KBM-7 (cell line): ENCODE measurements around the gene ZNF474.

Experiments used
- DNase-seq: peaks from one replicate; pipeline ENCODE4 v3.0.0-alpha.2; 2015
- in situ Hi-C: fragments of 300-500 bp; cut with MboI; formaldehyde crosslinking; loops from 2 replicates; pipeline ENCODE4 v1.14.3; 2020; ENCODE audit warnings: low sequenced_read_pairs, low pct_unique_long_range_greater_than_20kb, mixed read lengths

ZNF474 gene

DNA sequence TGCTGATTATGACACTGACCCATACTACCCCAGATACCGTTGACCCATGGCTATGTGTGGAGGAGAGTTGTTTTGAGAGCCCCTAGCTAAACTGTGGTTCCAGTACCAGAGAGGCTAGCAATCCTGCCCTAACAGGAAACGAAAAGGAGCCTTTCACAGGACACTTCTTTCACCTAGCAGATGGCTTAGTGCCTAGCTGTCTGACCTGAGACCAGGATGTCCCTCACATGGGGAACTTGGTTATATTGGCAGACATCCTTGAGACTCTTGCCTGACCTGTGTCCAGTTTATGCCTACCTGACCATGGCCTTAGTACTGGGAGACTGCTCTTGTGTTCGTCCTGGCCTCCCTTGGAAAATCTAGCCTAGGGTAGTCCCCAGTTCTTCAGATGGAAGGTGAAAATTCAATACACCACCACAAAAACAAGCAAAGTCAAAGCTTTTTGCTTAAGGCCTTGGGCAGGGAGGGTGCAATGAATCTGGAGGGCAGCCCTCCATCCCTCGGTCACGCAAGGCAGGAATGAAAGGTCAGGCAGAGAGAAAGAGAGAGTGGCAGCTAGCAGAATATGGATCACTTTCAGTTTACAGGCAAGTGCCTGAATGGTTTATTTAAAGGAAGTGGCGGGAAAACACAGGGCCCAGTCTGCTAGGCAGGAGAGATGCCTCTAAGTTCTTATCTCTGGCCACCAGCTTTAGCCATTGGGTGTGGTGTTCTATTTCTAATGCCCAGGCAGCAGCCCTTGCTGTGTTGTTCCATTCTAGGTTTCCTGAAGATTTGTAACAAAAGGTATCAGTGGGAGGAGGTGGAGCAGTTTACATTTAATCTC is 16.4 kb upstream of the ZNF474 start:
- DNase-seq: no peak
- in situ Hi-C loops: no loop called here

DNA sequence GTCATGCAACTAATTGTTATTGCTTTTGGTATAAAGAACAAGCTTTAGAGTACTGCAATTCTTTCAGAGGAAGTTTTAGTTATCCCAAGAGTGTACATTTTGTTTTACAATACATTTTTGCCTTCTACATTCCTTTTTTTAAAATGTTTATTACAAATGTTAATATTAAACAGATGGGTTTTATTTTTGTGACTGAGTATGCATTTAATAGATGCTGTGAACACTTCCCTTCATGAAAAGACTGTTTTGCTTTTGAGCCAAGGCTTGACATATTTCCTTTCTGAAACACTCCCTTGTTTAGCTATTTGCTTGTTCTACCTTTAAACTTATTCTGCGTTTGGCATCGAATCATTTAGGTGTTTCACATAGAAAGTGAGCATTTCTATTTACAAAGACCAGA is 14.8 kb upstream of the ZNF474 start:
- DNase-seq: no peak
- in situ Hi-C loops: no loop called here

DNA sequence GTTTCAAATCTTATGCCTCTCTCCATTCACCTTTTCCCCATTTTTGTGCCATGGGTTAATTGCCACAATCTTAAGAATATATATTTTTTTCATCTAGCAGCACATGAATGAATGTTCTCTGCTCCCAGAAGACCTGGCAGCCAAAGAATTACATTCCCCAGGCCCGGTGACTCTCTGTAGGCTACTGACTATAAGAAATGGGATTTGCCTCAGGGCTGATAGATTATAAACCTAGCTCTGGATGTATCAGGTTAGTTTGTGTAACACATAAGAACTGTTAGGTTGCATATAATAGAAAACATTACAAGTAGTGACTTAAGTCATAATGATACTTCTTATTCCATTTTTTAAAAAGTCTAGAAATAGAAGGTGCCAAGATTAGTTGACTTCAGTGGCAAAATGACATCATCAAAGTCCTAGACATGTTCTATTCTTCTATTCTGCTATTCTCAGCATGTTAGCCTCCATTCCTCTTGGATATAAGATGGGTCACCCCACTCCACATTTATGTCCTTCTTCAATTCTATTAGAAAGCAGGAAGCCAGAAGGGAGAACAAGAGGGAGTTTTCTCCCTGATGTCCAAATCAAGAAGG is 10.9 kb upstream of the ZNF474 start:
- in situ Hi-C loops: no loop called here
- no peak for DNase-seq

DNA sequence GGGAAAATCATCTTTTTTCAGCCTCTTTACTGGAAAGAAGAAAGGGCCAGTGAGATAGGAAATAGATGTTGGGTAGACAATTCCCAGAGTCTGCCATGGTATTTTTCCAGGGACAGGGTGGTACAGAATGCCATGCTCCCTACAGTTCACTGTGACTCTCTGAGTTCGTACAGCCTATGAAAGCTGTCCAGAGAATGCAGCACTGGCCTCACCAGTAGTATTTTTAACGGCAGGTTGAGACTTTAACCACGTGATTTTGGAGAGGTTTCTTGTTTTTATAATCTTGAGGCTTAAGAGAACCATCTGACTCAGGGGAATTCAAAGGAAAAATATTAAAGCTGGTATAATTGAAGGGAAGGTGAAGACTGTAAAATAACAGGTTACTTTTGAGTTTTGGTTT is 10.1 kb upstream of the ZNF474 start:
- no peak for DNase-seq
- in situ Hi-C loops: no loop called here

DNA sequence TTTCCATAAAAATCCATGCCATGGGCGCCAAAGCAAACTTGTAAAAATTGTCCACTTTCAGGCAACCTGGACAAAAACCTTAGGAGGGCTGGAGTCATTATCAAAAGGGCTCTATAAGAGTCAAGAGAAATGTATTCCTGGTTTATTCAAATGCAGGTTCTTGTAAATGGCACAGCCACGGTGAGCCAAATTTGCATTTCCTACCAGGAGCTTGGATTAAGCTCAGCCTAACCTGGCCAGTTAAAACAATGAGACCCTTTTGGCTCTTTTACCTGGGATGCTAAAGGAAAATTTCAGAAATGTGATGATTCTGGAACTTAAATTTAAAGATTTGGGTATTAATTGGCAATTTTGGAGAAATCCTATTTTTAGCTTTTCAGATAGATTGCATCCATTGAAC is 8.9 kb upstream of the ZNF474 start:
- DNase-seq: no peak
- in situ Hi-C loops: no loop called here

DNA sequence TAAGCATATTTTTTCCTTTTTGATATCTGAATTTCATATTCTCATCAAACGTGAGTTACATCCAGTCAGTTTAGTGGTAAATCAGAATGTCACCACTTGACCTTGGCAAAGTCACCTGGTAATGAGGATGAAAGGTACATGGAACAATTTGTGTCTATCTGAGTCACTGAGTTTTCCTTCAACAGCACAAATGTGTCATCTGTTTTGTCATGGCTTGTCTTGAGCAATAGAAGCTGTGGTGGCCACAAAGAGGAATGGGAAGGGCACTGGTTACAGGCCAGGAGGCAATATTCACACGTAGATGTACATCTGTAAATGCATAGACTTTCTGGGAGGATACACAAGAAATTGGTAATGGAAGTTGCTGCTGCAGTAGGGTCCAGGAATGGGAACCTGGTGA is 8.4 kb upstream of the ZNF474 start:
- DNase-seq: no peak
- in situ Hi-C loops: no loop called here

DNA sequence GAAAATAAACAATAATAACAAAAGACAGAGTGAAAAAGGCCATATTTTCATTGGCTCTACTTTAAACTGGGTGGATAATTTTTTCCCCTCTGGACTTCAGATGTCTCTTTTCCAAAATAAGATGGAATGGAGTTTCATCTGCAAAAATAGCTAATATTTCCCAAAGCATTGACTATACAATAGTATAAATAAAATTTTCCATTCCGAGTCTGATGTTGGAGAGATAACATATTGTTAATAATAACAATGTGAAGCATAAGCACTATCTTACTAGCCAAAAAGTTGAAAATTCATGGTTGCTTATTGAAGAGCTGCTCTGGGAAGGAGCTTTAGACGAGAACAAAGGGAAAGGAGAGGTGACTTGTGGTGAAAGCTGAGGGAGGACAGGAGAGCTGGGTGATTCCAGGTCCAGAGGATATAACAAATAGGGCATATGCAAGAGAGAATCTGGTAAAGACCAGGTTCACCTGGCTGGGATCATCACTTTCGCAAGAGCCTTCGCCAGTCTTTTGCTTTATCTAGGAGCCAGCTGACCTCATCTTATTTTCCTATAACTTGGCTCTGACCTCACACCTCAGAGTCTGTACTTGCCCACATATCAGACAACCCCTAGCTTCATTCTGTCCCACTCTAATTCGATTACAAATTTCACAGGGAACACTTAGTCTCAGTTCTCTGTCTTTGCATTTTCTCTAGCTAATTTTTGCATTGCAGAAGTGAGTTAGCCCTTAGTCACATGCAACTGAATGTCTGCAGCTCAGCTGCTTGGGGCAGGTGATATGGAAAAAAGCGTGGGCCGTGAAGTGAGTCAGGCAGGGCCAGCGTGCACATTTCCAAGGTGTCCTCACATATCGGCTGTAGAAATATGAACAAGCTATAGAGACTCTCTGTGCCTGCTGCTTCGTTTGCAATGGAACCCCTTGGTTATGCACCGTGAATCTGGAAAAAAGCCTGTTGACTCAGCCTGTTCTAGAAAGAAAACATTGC is 7.6 kb upstream of the ZNF474 start:
- DNase-seq: no peak
- in situ Hi-C loops: no loop called here

DNA sequence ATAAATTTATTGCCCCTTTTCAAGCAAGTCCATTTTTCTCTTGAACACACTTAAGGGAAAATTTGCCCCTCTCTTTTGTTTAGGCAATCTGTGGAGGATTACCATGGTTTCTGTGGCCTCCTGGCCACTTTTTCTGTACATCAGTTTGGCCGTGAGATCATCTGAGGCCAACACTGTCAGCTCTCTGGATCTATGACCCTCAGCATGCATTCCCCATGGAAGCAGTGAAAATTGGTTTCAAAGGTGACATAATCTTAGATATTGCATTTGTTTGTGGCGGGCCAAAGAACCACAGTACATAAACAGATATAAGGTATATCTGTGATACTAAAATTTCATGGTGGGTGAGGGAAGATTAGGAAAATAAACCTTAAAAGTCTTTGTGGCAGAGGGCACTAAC is 4.6 kb upstream of the ZNF474 start:
- in situ Hi-C loops: no loop called here
- no peak for DNase-seq

DNA sequence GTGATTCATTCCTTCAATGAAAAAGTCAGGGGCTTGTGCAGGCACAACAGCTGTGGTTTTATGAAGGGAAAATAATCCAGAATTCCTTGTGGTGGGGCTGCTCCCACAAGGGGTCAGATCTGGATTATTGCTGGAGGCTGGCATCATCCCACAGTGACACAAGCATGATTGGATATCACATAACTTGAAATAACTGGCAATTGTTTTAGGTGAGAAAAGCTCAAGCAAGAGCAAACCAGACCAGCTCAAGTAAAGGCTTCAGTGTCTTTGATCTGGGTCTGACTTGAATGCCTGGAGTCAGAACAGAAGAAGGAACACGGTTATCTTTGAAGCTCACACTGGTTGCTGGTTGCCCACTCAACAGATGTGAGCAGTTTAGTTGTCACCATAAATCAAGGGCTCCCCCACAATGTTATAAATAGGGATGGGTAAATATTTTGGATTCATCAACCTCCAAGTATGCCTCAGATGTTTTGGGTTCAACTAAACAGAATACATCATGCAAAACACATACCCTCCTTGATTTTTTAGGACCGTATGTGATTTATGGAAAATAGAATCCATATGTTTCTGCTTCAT is 3.1 kb upstream of the ZNF474 start:
- in situ Hi-C loops: no loop called here

DNA sequence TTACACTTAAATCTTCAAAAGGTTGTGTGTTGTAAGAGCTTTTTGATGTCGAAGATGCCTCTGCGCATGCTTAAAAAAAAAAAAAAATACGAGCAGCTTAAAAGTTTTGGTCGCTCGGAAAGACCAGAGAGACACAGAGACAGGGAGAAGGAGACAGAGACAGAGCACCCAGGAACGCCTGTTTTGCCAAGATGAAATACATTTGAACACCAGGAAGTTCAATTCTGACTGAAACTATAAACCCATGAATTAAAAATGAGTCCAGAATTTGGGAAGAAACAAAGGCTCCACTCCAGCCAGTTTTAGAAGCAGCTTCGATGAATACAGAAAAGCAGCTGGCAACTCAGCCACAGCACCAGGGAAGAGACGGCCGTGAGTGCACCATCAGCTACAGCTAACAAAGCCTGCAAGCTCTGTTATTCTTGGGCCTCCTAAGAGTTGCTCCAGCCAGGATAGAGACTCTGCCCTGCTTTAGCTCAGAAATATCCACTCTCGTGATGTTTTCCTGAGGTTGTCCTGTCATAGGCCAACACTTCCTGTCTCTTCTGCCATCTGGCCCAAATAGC is 2.5 kb upstream of the ZNF474 start:
- DNase-seq: no peak
- in situ Hi-C loops: no loop called here

More for the DNA sequence above, 3.1 kb upstream of the ZNF474 start:
- DNase-seq: no peak

DNA sequence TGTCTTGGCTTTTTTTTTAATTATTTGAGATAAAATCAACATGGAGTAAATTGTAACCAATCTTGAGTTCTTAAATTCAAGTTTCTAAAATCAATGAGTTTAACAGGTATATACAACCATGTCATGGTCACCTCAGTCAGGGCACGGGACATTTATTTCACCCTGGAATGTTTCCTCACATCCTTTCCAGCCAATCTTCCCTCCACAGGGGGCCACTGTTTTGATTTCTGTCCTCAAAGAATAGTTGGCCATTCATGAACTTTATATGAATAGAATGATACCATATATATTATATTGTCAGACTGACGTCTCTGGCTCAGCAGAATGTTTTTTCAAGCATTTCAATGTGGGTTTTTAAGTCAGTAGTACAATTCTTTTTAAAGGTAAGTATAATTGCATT is 806 bp downstream of the ZNF474 start:
- in situ Hi-C loops: no loop called here
- no peak for DNase-seq

DNA sequence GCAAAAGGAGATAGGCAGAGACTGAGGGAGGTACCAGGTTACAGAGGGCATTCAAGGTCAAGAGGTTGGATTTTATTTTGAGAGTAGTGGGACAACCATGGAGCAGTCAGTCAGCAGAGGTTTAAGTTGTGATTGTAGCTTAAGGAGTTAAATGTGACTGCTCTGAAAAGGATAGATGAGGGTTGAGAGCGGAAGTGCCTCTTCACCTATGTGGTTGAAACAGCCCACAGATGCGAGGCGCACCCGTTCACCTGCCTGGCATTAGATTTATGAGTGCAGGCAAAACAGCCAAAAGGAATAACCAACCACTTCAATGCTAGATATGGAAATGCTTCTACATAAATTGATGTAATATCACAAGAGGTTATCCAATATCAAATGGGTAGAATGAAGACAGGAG is 8.4 kb downstream of the ZNF474 start:
- in situ Hi-C loops: no loop called here
- no peak for DNase-seq

DNA sequence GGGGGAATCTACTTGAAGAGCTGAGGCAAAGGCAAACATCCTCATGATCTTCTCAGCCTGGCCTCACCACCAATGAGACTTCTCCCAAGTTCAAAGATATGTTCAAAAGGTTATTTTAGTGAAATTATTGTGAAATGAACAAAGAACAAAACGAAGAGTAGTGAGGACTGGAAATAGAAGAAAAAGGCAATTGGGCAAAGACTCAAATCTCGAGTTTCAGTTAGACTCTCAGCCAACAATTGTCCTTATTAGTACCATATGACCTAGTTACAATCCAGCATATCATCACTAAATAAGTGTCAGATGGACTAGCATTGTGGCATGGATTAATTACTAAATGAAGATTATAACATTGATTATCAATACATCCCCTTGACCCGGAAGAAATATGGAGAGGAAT is 9.0 kb downstream of the ZNF474 start:
- no peak for DNase-seq
- in situ Hi-C loops: no loop called here

DNA sequence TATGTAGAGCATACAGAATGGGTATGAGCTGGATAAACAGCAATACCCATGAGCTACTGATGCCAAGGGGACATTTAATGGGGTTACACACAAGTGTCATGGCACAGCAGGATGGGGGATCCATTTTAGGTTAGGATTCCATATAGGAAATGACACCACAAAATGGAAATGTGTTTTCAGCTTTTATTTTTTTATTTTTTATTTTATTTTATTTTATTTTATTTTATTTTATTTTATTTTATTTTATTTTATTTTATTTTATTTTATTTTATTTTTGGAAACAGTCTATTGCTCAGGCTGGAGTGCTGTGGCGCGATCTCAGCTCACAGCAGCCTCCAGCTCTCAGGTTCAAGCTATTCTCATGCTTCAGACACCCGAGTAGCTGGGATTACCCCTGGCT is 11.6 kb downstream of the ZNF474 start:
- in situ Hi-C loops: no loop called here
- no peak for DNase-seq

DNA sequence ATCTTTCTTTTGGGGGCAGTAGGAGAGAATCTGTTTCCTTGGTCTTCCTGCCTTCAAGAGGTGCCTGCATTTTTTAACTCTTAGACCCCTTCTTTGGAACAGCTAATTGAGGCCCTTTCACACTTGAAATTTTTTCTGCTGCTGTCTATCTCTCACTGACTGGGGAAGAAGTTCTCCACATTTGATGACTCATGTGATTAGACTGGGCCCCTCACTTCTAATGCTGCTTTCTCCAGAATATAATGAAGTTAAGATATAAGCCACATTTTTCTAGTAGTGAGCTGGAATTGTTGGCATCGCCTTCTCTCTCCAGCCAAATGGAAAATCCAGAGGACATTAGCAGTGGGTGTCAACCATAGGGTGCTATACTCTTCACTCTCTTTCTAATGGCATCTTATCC is 12.4 kb downstream of the ZNF474 start:
- in situ Hi-C loops: no loop called here
- DNase-seq: no peak

DNA sequence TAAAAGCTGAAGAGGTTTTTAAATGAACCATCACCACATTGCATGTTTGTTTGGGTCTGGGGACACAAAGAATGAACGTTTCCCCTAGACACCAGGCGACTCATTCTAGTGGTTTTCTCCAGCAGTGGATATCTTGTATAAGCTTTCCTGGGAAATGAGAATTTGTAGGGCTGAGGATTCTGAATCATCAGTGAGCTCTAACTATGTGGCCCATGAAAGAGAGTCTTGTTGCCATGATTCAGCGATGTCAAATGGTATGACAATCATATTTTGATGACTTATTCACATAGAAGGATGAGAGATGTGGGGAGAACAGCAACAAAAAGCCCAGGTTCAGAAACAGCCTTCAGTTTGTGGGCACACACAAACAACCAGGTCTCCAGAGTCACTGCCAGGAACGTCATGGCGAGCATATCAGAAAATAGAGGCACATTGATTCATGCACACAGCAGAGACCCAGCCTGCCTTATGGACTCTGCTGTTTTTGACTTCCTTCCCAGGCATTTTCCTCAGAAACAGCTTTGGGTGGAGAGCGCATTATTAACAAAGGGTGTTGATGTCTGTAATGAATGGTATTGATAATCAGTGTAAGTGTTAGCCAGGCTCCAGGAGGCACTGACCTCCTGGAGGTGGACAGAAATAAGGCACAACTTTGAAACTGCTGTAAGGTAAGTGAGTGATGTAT is 13.3 kb downstream of the ZNF474 start:
- no peak for DNase-seq
- in situ Hi-C loops: no loop called here

DNA sequence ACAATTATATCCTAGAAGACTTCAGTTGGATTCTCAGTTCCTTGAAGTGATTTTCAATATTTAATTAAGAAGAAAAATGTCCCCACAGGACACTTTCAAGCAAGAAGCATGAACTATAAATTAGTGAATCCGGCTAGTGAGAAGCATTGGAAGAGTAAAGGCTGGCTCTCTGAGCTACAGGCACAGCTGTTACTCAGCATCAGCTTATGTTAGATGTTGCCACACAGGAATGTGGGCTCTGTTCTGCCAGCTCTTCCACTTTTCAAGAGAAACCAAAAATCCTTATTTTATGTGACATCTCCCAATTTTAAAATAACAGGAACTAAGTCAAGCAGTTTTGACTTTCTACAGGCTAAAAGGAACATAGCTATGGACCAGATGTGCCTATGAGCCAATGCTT is 14.9 kb downstream of the ZNF474 start:
- DNase-seq: no peak

DNA sequence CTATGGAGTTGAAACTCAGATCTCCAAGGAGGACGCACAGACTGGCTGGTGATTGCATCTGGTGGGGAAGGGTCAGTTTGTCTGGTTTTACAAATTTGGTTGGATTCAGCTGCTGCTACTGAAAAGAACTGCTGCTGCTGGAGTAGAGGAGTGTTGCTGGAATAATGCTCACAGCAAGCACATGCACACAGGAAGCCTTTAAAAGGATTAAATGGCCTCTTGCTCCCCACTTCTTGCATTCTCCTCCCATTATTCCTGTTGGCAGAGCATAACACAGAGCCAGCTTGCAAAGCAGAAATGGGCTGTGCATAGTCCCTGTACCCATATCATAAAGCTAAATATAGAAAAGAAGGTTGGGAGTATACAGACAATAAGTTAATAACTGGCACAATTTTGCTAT is 16.6 kb downstream of the ZNF474 start:
- in situ Hi-C loops: no loop called here
- DNase-seq: no peak

More for the DNA sequence above, 14.9 kb downstream of the ZNF474 start:
- in situ Hi-C loops: no loop called here
